ENCODE measurements around the gene TRAK1.
A peak's percentile ranks its signal among the peaks of the same experiment; 100 is the strongest.
"Not testable (repeated sequence)": the region's sequence is repeated elsewhere in the genome, so short reads cannot be mapped to it uniquely, and the experiment has no call there.

The TRAK1 gene

GRCh38 chr3:42098171-42098570 is 7.0 kb downstream of the TRAK1 start:
- DNase-seq (ENCODE audit: low spot score) = no peak

DNA sequence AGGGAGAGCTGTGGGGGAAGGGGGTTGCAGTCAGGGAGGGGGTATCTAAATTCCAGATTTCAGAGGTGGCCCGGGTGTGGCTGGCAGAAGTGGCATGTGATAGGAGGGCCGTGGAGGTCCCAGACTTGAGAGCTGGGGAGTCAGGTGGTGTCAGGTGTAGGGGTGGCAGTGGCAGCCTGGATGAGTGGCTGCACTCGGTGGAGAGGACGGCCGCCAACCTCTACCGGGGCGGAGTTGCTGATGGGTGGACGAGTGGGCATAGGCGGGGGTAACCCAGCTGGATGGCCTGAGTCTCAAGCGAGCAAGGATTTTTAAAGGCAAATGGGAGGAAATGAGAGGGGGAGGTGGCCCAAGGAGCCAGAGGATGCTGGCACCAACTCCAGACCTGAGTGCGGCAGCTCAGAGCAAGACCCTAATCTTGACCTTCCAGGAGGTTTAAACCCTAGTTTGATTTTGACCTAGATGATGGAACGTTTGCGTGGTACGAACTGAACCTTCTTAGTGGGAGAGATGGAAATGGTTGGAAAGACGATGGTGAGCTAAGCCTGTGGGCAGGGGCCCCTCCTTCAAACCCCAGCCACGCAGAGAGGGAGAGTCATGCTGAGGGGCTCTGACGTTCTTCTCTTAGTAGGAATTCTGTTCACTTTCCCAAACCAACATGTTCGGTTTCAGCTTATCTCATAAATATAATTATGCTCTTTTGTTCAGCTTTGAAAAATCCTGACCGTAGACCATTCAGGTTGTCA is 8.0 kb downstream of the TRAK1 start:
- DNase-seq (ENCODE audit: low spot score) = no peak

DNA sequence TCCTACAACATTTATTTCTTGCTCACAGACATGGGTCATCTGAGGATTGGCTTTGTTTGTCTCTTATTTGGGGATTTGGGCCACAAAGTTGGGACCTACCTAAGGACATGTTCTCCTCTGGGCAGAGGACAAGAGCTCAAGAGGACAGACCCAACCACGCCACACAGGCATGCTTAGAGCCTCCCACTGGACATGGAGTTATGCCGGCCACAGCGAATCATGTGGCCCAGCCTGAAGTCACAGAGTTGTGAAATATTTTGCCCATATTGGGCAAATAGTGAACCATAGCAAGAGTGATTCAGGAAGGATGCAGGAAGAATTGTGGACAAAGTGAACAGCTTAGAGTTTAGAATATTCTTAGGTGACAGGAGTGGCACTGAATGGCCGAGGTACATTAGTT is 9.9 kb downstream of the TRAK1 start:
- DNase-seq (ENCODE audit: low spot score) = no peak

DNA sequence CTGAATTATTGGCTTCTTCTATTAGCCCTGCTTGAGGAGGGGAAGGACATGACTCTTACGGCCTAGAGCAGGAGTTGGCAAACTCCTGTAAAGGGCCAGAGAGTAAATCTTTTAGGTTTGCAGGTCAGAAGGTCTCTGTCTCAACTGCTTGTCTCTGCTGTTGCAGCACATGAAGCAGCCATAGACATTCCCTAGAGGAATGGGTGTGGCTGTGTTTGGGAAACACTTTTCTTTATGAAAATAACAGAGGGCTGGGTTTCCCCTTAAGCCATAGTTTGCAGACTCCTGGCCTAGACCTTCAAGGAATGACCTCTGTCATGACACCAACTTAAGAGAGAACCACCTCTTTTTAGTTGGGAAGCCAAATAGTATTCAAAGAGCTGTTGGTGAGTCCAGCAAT is 10.3 kb downstream of the TRAK1 start:
- DNase-seq (ENCODE audit: low spot score) = no peak

DNA sequence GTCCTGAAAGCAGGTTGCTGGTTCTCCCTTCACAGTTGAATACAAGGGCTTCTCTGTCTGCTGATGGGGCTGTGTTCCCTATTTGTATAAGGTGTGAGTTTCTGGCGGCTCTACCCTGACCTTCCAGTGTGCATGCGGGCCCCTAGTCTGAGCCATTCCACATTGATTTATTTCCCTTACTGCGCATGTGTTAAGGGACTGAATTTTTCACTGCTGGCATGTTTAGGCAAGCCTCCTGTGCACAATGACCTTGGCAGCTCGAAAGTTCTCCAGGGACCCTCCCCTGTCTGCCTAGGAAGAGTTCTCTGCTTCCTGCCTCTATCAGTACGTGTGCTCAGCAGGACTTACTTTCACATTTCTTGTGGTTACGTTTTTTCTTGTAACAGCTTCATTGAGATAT is 11.4 kb downstream of the TRAK1 start:
- no peak for DNase-seq (ENCODE audit: low spot score)

DNA sequence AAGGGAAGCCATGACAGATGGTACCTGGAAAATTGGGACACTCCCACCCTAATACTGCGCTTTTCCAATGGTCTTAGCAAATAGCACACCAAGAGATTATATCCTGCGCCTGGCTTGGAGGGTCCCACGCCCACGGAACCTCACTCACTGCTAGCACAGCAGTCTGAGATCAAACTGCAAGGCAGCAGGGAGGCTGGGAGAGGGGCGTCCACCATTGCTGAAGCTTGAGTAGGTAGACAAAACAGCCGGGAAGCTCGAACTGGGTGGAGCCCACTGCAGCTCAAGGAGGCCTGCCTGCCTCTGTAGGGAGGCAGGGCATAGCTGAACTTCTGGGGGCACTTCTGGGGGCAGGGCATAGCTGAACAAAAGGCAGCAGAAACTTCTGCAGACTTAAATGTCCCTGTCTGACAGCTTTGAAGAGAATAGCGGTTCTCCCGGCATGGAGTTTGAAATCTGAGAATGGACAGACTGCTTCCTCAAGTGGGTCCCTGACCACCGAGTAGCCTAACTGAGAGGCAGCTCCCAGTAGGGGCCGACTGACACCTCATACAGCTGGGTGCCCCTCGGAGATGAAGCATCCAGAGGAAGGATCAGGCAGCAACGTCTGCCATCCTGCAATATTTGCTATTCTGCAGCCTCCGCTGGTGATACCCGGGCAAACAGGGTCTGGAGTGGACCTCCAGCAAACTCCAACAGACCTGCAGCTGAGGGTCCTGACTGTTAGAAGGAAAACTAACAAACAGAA is 12.9 kb downstream of the TRAK1 start:
- not testable (repeated sequence) for DNase-seq (ENCODE audit: low spot score)

GRCh38 chr3:42105994-42106393 is 14.8 kb downstream of the TRAK1 start:
- not testable (repeated sequence) for DNase-seq (ENCODE audit: low spot score)

- DNase-seq (ENCODE audit: low spot score) = no peak
Measured at GRCh38 chr3:42106646-42107045, 15.5 kb downstream of the TRAK1 start.

DNA sequence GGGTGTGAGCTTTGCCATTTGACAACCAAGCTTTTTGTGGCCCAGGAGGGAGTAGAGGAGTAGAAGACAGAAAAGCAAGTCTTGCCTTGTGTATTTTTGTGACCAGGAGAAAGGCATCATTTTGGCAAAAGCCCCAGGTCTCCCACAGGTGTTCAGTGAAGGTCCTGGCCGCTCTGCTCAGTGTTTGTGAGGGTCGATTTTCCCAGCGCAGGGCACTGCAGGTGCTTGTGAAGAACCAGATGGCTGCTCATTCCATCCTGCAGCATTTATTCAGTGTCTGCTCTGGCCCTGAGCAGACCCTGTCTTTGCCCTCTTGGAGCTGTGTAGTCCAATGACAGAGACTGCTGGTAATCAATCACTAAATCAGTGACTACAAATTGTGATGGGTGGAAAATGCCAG is 19.5 kb downstream of the TRAK1 start:
- DNase-seq (ENCODE audit: low spot score) = no peak

DNA sequence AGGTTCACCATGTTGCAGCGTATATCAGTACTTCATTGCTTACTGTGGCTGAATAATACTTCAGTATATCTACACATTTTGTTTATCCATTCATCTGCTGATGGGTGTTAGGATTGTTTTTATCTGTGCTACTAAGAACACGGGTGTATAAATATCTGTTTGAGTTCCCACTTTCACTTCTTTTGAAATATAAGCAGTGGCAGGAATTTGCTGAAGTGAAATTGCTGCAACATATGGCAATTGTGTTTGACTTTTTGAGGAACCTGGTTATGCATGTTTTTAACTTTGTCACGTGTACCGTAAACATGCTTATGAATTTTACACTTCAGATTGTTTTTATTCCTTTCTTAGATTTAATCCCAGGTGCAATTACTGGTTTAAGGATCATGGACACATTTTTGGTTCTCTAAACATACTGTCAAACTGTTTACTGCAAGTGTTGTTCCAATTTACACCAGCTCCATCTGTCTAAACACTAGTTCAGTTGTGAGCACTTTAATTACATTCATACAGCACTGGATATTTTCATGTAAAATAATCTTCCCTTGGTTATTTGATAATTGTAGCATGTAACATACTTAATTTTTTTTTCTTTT is 23.1 kb downstream of the TRAK1 start:
- DNase-seq (ENCODE audit: low spot score) = no peak

DNA sequence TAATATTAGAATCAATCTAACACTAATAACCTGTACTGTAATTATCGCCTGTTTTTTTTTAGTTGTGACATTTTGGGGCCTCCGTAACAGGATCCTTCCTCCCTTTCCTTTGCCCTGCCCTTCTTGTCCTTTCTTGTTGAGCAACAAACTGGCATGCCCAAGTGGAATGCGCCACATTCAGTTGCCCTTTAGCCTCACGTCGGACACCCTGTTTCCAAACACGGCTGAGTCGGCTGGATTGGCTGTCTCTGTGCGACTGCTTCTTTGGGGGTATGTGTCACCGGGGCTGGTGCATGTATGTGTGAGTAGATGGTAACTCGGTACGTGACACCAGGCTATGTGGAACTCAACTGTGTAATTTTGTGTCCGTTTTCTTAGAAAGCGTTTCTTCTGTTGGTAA is 24.1 kb downstream of the TRAK1 start:
- DNase-seq (ENCODE audit: low spot score) = no peak

GRCh38 chr3:42115946-42116345 is 24.8 kb downstream of the TRAK1 start:
- no peak for DNase-seq (ENCODE audit: low spot score)

DNA sequence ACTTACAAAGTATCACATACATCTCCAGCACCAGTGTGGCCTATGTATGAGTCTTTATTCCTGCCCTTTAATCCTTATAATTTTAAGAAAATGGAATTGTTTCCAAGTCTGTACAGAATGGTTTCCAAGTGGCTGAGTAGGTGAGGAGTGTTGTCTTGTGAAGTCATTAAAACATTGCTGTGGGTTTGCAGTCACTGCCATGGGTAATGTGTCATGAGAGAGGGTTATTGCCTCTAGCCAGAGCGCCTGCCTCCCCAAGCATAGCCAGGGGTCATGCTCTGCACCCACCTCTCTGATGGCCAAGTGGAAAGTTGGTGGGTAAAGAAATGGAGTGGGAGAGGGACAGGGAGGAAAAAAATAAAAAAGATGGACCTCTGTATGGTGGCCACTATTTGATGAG is 25.3 kb downstream of the TRAK1 start:
- DNase-seq (ENCODE audit: low spot score) = no peak

DNA sequence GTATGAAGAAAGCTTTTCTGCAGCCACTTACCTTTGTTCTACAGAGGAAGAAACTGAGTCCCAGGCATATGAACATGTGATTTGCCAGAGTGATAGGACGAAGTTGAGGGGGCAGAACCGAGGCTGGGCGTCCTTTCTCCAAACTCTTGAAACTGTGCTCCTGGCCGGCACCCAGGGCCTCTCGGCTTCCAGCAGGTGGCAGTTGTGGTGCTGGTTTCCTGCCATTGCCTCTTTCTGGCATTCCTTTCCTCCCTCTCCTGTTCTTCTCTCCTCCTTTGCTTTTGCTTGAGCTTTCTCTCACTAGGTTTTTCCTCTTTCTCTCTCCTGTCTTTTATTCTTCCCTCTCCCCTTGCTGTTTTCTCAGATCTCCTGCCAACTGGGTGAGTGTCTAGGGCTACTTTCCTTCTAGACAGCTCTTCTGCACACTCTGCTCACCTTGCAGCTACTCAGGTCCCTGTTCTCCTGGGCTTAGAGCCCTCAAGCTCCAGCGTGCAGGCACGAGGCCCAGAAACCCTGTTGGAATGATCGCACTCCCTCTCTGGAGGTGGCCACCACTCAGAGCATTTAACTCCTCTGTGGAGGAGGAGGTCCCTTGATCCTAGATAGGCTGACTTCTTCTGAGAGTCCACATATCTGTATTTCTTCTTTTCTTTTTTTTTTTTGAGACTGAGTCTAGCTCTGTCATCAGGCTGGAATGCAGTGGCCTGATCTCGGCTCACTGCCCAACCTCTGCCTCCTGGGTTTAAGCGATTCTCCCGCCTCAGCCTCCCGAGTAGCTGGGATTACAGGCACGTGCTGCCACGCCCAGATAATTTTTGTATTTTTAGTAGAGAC is 26.2 kb downstream of the TRAK1 start:
- no peak for DNase-seq (ENCODE audit: low spot score)

- peak; percentile 55 for DNase-seq (ENCODE audit: low spot score)
Measured at GRCh38 chr3:42118762-42119361, 27.7 kb downstream of the TRAK1 start.

DNA sequence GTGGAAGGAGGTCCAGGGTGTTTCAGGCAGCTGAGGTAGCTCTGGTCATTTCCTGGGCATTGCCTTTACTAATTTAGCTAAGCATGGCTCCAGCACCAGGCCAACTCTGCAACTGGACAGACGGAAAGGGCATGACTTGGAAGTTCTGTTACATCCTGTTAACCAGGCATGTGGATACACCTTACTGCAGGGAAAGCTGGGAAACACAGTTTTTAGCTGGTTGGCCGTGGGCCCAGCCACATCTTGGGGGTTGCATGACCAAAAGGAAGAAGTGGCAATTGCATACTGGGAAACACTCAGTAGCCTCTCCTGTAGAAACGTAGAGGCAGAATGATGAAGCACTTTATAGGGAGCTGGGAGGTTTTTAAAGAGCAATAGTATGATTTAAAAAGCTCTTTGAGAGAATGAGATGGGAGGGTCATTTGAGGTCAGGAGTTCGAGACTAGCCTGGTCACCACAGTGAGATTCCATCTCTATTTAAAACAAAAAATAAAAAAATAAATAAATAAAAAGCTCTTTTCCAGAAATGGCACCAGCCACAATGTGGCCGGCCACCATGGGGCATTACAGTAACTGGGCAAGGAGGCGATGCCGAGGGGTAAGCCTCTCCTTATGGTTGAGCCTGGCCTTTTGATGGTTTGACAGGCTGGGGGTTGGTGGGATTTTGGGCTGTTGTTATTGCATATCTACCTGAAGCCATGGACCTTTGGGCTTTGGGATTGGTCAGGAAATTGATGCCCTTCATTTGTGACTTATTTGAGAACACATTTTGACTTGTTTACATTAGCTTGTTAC is 28.6 kb downstream of the TRAK1 start:
- no peak for DNase-seq (ENCODE audit: low spot score)

GRCh38 chr3:42120866-42121265 is 29.7 kb downstream of the TRAK1 start:
- DNase-seq (ENCODE audit: low spot score) = no peak

- DNase-seq (ENCODE audit: low spot score) = no peak
Measured at GRCh38 chr3:42122261-42123011, 31.3 kb downstream of the TRAK1 start.

DNA sequence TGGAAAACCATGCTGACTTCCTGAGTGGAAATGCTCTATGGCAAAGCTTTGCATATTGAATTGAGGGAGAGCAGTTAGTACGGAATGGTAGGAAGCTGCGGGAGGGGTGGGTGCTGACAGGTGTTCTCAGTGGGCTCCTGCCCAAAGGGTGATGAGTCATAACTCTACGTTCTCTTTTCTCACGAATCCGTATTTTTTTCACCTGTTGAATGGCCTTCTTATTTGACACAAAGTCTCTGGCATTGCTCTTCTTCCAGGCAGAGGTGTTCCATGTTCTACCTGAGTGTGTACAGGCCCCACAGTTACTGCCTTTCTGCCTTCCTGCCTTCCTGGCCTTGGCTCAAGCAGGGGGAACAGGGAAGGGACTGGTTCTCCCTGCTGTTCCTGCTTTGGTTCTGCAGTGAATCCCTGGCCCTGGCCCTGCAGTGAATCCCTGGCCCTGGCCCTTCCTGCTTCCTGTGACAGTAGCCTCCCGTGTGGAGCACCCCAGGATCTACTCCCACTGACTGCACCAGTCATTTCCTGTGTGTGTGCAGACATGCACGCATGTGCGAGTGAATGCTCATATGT is 31.9 kb downstream of the TRAK1 start:
- DNase-seq (ENCODE audit: low spot score) = no peak
